Measurements from ENCODE around the gene UMODL1.
"Not testable (repeated sequence)": the region's sequence is repeated elsewhere in the genome, so short reads cannot be mapped to it uniquely, and the experiment has no call there.

DNA sequence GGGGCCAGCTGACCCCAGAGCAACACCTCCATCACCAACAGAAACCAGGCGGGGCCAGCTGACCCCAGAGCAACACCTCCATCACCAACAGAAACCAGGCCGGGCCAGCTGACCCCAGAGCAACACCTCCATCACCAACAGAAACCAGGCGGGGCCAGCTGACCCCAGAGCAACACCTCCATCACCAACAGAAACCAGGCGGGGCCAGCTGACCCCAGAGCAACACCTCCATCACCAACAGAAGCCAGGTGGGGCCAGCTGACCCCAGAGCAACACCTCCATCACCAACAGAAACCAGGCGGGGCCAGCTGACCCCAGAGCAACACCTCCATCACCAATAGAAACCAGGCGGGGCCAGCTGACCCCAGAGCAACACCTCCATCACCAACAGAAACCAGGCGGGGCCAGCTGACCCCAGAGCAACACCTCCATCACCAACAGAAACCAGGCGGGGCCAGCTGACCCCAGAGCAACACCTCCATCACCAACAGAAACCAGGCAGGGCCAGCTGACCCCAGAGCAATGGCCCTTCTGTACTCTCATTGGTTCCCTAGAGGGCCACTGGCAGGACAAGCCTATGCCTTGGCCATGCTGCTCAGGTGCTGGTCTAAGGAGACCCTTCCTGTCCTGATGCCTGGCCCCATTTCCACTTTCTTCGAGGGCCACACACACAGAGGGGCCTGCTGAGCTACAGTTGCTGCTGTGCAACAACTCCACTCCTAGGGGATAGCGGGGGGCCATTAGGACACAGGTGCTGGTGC is 7.3 kb downstream of the UMODL1 start:
- not testable (repeated sequence) for TF ChIP-seq CTCF, POLR2A, EP300 (IDR thresholded peaks at IDR 0.05)
